HG02763 (cell line): Measurements from ENCODE around the gene FAM20A.
"Not testable (repeated sequence)": the region's sequence is repeated elsewhere in the genome, so short reads cannot be mapped to it uniquely, and the experiment has no call there.

ENCODE experiments used
- ATAC-seq: cut with Tn5 transposase; IDR thresholded peaks from one replicate; pipeline ENCODE4 v1.9.1; 2021; ENCODE audit warnings: mild to moderate bottlenecking, moderate library complexity; ENCODE audit not compliant: unreplicated experiment

The FAM20A gene

DNA sequence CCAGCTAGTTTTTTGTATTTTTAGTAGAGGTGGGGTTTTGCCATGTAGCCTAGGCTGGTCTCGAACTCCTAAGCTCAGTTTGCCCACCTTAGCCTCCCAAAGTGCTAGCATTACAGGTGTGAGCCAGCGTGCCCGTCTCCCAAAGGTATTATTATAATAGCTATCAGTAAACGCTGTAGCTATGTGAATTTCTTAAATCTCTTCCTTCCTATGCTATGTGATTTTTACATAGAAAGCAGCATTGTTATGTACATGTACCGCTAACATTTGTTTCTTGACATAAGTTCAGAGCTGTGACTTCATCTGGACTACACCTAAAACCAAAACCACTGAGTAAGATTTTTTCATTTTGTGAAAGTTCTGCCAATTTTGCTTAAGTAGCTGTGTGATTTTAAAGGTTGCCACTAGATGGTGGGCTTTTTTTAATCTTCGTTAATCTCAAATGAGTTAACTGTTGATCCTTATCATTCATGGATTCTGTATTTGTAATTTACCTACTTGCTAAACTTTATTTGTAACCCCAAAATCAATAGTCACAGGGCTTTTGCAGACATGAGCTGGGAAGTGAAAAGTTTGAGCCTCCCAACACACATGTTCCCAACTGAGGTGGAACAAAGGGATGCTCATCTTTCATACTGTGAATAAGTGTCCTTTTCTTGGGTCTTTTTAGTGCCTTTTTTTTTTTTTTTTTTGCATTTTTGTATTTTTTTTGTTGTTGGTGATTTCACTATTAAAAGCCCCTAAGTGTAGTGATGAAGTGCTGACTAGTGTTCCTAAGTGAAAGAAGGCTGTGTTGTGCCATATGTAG, 67.1 kb downstream of the FAM20A start:
- no peak for ATAC-seq

DNA sequence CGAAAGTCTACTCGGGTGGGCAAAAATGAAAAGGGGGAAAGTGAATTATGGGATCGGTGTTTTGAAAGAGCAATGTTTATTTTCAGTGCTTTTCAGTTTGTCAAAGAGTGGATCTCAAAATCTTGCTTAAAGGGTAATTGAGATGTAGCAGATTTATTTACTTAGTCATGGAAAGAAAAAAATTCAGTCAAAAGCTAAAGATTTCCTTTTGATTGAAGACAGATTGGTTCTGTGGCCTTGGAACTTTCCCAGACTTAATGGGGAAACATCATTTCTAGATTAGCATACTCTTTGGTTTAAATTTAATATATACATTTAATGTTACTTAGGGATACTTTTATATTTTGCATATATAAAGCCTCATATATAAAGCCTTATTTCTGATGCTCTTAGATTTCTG, 68.3 kb downstream of the FAM20A start:
- no peak for ATAC-seq

DNA sequence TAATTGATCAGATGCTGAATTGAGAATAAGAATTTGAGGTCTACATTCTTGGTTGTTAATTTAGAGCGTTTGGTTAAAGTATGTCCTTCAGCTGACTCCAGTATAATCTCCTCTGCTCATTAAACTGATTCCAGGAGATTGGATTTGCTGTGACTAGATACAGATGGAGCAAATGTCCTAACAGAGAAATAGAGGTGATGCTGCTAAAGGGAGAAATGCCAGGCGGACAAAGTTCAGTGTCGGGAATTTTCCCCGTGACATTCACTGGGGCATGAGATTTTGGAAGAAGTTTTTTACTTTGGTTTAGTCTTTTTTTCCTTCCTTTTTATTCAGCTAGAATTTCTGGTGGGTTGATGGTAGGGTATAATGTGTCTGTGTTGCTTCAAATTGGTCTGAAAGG, 69.9 kb downstream of the FAM20A start:
- no peak for ATAC-seq

GRCh38 chr17:68527314-68527713, 73.9 kb downstream of the FAM20A start:
- no peak for ATAC-seq

- ATAC-seq, result no peak
These were observed 74.6 kb downstream of the FAM20A start for GRCh38 chr17:68526548-68526947.

DNA sequence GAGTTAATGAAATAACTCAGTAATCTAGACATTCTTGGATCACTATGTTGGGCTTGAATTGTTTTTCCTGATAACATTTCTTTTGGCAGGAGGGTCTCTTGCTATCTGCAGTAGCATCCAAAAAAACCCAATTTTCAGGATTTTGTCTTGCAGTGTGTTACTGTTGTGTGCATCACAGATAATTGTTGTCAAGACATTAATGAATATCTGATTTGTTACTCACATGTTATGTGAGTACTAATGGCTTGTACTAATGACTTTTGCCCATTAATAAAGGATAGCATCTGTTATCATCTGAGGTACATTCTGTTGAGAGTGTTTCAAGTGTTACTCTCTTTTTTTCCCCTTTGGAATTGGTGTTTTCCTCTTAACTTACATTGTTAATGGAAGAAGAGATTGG, 78.9 kb downstream of the FAM20A start:
- ATAC-seq, result no peak

GRCh38 chr17:68519911-68520310, 81.3 kb downstream of the FAM20A start:
- no peak for ATAC-seq

DNA sequence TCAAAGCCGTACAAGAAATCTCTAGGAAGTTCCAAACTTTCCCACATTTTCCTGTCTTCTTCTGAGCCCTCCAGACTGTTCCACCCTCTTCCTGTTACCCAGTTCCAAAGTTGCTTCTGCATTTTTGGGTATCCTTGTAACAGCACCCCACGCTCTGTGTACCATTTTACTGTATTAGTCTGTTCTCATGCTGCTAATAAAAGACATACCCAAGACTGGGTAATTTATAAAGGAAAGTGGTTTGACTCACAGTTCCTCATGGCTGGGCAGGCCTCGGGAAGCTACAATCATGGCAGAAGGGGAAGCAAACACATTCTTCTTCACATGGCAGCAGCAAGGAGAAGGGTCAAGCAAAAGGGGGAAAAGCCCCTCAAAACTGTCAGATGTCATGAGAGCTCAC, 82.1 kb downstream of the FAM20A start:
- not testable (repeated sequence) for ATAC-seq

DNA sequence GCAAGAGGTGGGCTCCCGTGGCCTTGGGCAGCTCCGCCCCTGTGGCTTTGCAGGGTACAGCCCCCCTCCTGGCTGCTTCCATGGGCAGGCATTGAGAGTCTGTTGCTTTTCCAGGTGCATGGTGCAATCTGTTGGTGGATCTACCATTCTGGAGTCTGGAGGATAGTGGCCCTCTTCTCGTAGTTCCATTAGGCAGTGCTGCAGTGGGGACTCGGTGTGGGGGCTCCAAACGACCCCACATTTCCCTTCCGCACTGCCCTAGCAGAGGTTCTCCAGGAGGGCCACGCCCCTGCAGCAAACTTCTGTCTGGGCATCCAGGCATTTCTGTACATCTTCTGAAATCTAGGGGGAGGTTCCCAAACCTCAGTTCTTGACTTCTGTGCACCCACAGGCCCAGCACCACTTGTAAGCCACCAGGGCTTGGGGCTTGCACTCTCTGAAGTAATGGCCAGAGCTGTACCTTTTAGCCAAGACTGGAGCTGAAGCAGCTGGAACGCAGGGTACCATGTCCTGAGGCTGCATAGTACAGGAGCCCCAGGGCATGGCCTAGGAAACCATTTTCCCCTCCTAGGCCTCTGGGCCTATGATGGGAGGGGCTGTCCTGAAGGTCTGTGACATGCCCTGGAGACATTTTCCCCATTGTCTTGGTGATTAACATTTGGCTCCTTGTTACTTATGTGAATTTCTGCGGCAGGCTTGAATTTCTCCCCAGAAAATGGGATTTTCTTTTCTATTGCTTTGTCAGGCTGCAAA, 82.9 kb downstream of the FAM20A start:
- ATAC-seq, result no peak

GRCh38 chr17:68517605-68518004, 83.6 kb downstream of the FAM20A start:
- not testable (repeated sequence) for ATAC-seq

- no peak for ATAC-seq
These were observed 84.4 kb downstream of the FAM20A start for GRCh38 chr17:68516732-68517131.

DNA sequence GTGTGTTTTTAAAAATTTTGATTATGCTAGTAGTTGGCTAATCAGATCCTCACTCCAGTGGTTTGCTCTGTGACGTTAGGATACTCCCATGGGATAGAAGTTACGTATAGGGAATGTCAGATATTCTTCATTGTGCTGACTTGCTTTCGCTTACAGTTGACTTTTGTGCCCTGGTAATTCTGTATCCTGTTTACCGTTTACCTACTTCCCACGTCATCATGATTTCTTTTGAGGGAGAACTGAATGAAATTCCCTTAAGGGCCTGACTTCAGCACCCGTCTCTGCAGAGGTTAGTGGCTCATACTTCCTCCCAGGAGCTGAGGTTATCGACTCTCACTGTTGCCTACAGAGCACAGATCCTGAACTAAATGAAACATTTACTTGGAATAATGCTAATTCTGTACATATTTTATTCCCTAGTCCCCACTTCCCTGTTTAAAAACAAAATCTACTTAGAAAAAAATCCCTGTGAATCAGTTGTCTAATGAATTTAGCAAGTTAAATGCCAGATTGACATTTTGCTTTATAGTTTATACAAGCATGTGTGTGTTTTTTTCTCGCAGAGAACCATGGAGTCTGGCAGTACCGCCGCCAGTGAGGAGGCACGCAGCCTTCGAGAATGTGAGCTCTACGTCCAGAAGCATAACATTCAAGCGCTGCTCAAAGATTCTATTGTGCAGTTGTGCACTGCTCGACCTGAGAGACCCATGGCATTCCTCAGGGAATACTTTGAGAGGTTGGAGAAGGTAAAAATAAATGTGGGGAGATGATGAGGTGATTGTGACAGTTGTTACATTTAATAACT, 86.1 kb downstream of the FAM20A start:
- ATAC-seq, result no peak

DNA sequence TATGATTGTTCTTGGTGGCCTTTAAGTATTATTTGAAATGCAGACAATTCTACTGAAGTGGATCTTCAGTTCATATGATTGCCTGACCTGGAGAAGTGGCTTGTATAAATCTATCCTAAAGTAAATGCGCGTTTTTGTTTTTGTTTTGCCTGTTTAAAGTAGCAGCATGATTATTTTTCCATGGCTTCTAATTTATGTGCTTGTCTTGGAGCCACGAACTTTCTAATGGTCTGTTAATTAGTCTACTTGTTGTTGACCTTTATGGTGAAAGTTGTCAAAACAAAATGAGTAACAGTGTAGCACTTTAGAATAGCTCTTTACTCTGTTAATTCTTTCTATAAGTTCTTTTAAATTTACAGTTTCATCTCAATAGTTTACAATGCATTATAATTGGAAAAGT, 87.2 kb downstream of the FAM20A start:
- no peak for ATAC-seq

DNA sequence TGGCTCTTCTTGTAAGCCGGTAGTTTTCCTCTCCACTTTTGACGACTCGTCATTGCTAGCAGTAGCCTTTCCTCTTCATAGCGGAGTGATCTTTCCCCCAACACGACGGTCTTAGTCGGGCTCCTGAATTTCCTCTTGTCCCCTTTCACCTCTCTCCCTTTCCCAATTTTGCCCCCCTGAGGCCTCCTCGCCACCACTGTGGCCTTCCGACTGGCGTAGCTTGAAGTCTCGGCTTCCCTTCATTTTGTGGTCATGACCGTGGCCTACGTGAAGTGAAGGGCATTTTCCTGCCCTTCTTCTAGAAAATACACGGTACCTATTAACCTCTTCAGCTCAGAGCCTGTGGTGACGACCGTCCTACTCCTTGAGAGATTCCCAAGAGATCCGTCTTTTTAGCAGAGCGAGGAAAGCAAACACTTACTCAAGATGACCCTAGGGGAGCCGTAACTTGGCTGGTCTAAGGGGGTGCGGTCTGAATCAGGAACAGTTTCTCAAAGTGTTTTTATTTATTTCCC, 88.2 kb downstream of the FAM20A start:
- ATAC-seq, result no peak

GRCh38 chr17:68512247-68512959, 88.8 kb downstream of the FAM20A start, which contains the start of gene PRKAR1A:
Gene PRKAR1A, plus strand, starts transcription at chr17:68512430. Its CDS starts 2,970 bp downstream, at chr17:68515400.
- ATAC-seq, result peak; percentile 90

- ATAC-seq, result peak; percentile 47
These were observed 89.4 kb downstream of the FAM20A start for GRCh38 chr17:68511671-68512246.

GRCh38 chr17:68511254-68511670, 89.9 kb downstream of the FAM20A start:
- no peak for ATAC-seq

DNA sequence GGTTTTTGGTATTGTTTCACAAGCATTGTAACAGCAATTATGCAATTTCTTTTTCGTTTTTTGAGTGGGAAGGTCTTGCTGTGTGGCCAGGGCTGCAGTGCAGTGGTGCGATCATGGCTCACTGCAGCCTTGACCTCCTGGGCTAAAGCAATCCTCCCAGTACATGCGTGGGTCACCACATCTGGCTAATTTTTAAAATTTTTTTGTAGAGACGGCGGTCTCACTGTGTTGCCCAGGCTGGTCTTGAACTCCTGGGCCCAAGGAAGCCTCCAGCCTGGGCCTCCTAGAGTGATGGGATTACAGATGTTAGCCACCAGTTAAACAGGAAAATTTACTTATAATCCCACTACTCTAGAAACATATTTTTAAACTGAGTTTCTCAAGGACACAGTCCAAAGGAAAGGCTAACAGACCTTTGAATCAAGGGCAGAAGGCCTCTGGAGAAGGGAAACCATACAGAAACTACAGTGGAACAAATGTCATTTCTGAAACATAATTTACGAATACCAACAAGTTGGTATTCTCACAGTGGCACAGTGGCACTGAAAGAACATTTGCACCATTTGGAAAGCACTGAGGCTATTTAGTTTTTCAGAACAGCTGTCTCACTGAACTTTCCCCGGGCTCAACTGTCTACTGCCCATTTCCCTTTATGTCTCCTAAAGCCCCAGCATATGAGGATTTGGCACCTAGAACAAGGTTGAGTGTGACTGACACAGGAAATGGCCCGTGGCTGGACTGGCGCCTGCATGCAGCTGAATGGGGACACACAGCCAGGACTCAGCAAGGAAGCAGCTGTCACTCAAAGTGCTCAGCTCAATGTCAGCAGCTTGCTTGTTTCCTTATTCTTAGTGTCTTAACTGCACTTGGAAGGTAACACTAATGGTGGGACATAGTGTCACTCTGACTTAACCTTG, 91.8 kb downstream of the FAM20A start:
- no peak for ATAC-seq

DNA sequence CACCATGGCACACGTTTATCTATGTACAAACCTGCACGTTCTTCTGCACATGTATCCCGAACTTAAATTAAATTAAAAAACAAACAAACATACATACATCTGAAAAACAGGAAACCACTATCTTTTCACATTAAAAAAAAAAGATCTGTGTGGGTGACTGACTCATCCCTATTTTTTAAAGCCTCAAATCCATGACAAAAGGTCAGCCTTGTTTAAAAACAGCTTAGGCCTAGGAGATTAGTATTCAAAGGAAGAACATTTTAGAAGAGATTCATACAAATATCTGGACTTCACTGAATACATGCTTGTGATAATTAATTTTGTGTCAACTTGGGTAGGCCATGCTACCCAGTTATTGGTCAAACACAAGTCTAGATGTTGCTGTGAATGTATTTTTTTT, 93.6 kb downstream of the FAM20A start:
- no peak for ATAC-seq
